GM06990 (cell line): Measurements from ENCODE around the gene MCF2L.

Source experiments
- DNase-seq: peaks from one replicate; pipeline ENCODE4 v3.0.0-alpha.2; 2011; ENCODE audit not compliant: insufficient read length; ENCODE audit errors: extremely low read depth
- H3K27me3 ChIP-seq: replicated peaks from 2 replicates; pipeline ENCODE4 v1.6.0; 2011; ENCODE audit warnings: low read length; ENCODE audit not compliant: control insufficient read depth, insufficient read depth
- H3K36me3 ChIP-seq: 2 replicates; pipeline ENCODE4 v1.5.1; 2011; ENCODE audit warnings: low read length; ENCODE audit not compliant: control insufficient read depth, insufficient read depth
- H3K4me3 ChIP-seq: replicated peaks from 2 replicates; pipeline ENCODE4 v1.5.1; 2011; ENCODE audit warnings: low read depth, mild to moderate bottlenecking, control low read depth, low read length
- TF ChIP-seq, protein P1 (sequence below): IDR thresholded peaks from 2 replicates; pipeline ENCODE4 v1.5.1; 2011; ENCODE audit warnings: low read length, control low read depth, mild to moderate bottlenecking, inconsistent platforms; ENCODE audit not compliant: insufficient read depth, poor library complexity, severe bottlenecking

Gene MCF2L

DNA sequence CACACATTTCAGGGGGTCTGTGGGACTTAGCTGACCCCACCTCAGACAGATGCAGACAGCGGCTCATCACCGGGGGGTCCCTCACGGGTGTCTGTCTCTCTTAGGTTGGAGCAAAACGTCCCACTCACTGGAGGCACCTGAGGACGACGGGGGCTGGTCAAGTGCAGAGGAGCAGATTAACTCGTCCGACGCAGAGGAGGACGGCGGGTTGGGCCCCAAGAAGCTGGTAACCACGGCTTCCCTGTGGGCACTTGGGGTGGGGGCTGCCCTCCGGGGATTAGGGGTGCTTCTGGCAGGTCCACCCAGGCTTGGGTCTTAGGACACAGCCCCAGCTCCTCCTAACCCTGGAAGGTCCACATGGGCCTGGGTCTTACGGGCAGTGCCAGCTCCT lies 125.4 kb downstream of the MCF2L start:
- TF ChIP-seq, protein P1, sequence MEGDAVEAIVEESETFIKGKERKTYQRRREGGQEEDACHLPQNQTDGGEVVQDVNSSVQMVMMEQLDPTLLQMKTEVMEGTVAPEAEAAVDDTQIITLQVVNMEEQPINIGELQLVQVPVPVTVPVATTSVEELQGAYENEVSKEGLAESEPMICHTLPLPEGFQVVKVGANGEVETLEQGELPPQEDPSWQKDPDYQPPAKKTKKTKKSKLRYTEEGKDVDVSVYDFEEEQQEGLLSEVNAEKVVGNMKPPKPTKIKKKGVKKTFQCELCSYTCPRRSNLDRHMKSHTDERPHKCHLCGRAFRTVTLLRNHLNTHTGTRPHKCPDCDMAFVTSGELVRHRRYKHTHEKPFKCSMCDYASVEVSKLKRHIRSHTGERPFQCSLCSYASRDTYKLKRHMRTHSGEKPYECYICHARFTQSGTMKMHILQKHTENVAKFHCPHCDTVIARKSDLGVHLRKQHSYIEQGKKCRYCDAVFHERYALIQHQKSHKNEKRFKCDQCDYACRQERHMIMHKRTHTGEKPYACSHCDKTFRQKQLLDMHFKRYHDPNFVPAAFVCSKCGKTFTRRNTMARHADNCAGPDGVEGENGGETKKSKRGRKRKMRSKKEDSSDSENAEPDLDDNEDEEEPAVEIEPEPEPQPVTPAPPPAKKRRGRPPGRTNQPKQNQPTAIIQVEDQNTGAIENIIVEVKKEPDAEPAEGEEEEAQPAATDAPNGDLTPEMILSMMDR, result no peak
- Histone ChIP-seq H3K27me3 (no peaks in the 10 kb centered on the region), H3K4me3 (no peak overlapping the region), H3K36me3 (no peaks in the 10 kb centered on the region)
- DNase-seq, result no peak

DNA sequence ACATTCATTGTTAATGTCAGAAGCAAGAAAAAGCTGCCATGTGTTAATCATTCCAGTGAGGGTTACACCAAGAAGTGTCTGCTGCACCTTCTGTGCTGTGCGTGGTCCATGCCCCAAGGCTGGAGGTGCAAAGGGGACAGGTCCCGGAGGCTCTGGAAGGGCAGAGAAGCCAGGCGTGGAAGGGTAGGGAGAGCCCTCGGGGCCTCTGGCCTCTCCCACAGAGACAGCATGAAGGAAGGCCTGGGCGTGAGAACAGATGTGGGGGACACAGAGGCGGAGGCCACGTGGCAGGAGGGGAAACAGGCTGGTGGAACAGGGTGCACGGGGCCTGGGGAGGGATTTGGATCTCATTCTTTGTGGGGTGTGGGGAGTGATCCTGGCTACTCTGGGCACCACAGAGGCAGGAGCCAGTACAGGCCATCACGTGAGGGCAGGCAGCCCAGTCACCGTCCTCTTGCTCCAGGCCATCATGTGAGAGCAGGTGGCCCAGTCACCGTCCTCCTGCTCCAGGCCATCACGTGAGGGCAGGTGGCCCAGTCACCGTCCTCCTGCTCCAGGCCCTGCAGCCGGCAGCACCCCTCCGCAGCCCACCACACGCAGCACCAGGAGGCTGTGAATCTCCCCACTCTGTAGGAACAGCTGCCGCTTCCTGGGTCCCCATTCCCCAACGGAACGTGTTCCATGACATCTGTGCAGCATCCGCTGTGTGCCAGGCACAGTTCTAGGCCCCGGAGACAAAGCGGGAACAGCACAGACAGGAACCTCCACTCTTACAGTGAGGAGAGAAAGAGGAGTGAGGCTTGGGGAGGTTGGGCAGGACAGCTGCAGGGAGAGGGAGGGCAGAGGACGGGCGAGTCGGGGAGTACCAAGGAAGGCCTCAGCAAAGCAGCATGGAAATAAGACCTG lies 126.4 kb downstream of the MCF2L start:
- TF ChIP-seq, protein P1, result no peak
- Histone ChIP-seq H3K27me3 (no peaks in the 10 kb centered on the region), H3K4me3 (no peak overlapping the region), H3K36me3 (no peaks in the 10 kb centered on the region)
- no peak for DNase-seq

DNA sequence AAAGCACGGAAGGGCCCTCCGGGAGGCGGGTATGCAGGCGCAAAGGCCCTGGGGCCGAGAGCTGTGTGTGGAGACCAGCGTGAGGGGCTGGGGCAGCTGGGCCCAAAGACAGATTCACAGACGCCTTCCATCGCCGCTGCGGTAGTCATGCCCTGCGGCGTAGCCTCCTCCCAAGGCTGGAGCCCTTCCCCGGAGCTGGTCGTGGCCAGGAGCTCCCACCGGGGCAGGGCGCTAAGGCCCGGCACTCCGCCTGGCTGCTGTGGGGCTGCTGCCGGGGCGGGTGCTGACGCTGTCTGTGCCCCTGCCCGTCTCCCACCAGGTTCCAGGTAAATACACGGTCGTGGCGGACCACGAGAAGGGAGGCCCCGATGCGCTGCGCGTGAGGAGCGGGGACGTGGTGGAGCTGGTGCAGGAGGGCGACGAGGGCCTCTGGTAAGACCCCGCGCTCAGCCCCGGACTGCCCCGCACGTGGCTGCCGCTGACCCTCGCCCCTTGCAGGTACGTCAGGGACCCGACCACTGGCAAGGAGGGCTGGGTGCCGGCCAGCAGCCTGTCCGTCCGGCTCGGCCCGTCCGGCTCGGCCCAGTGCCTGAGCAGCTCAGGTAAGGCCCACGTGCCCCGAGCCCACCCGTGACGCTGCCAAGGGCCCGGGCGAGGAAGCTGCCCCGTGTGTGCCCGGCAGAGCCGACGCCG lies 127.2 kb downstream of the MCF2L start:
- TF ChIP-seq, protein P1, result no peak

DNA sequence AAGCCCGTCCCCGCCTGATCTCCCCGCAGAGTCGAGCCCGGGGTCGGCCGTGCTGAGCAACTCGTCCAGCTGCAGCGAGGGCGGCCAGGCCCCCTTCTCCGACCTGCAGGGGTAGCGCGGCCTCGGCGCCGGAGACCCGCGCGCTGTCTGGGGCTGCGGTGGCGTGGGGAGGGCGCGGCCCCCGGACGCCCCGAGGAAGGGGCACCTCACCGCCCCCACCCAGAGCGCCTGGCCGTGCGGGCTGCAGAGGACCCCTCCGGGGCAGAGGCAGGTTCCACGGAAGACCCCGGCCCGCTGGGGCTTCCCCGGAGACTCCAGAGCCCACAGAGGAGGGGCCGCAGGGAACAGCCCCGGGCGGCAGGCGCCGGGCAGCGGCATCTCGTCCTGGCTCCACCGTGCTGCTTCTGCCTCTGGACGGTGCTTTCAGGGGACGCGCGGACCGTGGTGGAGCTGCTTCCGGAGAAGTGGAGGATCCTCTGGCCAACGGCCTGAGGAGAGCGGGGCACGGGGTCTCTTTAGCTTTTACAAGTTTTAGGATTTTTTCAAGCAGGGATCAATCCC lies 127.8 kb downstream of the MCF2L start:
- H3K36me3 ChIP-seq, result no peaks in the 10 kb centered on the region
- TF ChIP-seq, protein P1, result no peak
- H3K27me3 ChIP-seq, result no peaks in the 10 kb centered on the region
- no peak overlapping the region for H3K4me3 ChIP-seq
- no peak for DNase-seq

More for the DNA sequence above, 127.2 kb downstream of the MCF2L start:
- no peaks in the 10 kb centered on the region for H3K27me3 ChIP-seq
- no peak for DNase-seq
- H3K36me3 ChIP-seq, result no peaks in the 10 kb centered on the region
- no peak overlapping the region for H3K4me3 ChIP-seq

DNA sequence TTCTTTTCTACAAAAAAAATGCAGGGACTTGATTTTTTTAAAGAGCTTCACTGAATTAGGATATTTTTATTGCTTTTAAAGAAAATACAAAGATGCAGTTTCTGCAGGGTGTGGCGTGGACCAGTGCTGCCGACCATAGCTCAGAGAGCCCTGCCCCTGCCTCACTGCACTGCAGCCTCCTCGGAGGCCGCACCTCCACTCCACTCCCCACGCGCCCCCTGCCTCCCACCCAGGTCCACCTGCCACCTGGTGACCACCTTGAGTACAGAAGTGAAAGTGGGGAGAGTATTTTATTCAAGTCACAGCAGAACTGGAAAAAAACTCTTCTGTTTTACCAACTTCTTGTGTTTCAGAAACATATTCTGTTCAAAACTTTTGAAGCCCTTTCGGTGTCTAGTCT lies 128.6 kb downstream of the MCF2L start:
- TF ChIP-seq, protein P1, result no peak
- DNase-seq, result no peak
- Histone ChIP-seq H3K36me3 (no peaks in the 10 kb centered on the region), H3K27me3 (no peaks in the 10 kb centered on the region), H3K4me3 (no peak overlapping the region)
